Parathyroid adenoma (tissue), 2 donors: ENCODE data around the gene MYOG.

Experiments
- H2AFZ ChIP-seq: fragments of 300-600 bp; sonication (generic); one replicate; pipeline ENCODE4 v1.7.0; 2017; ENCODE audit warnings: antibody characterized with exemption, mild to moderate bottlenecking
- H3K27ac ChIP-seq: fragments of 300-600 bp; sonication (generic); one replicate; pipeline ENCODE4 v1.7.0; 2017
- H3K27me3 ChIP-seq: fragments of 300-600 bp; sonication (generic); one replicate; pipeline ENCODE4 v1.7.0; 2017; ENCODE audit warnings: low read length; ENCODE audit not compliant: control insufficient read depth, insufficient read depth
- H3K36me3 ChIP-seq: fragments of 300-600 bp; sonication (generic); one replicate; pipeline ENCODE4 v1.7.0; 2017; ENCODE audit warnings: low read length; ENCODE audit not compliant: control insufficient read depth, insufficient read depth
- H3K4me1 ChIP-seq: fragments of 300-600 bp; sonication (generic); one replicate; pipeline ENCODE4 v1.7.0; 2017; ENCODE audit warnings: control low read depth
- H3K4me2 ChIP-seq: fragments of 300-600 bp; sonication (generic); one replicate; pipeline ENCODE4 v1.7.0; 2017; ENCODE audit warnings: low read length
- H3K4me3 ChIP-seq: fragments of 300-600 bp; sonication (generic); one replicate; pipeline ENCODE4 v1.7.0; 2017; ENCODE audit warnings: low read depth, low read length
- H3K79me2 ChIP-seq: fragments of 300-600 bp; sonication (generic); one replicate; pipeline ENCODE4 v1.7.0; 2017; ENCODE audit warnings: control low read depth
- H3K9ac ChIP-seq: fragments of 300-600 bp; sonication (generic); one replicate; pipeline ENCODE4 v1.7.0; 2017; ENCODE audit warnings: mild to moderate bottlenecking
- H3K9me3 ChIP-seq: fragments of 300-600 bp; sonication (generic); one replicate; pipeline ENCODE4 v1.7.0; 2017; ENCODE audit warnings: low read length; ENCODE audit not compliant: control insufficient read depth
- TF ChIP-seq, protein P1 (sequence below): fragments of 300-600 bp; sonication (generic); IDR thresholded peaks from one replicate; pipeline ENCODE4 v1.7.0; 2017; ENCODE audit warnings: antibody characterized with exemption, mild to moderate bottlenecking
- donor health status: primary hyperparathyroidism.

MYOG gene

GRCh38 chr1:203049077-203049476 is 36.7 kb downstream of the MYOG start:
- Histone ChIP-seq H3K9ac (no peak overlapping the region), H3K36me3 (no peaks in the 10 kb centered on the region), H3K4me3 (no peak overlapping the region), H3K79me2 (no peaks in the 10 kb centered on the region), H3K4me1 (no peaks in the 10 kb centered on the region), H3K27ac (no peak overlapping the region), H3K9me3 (no peaks in the 10 kb centered on the region), H3K27me3 (no peaks in the 10 kb centered on the region), H3K4me2 (no peak overlapping the region), H2AFZ (no peak overlapping the region)
- TF ChIP-seq, protein P1, sequence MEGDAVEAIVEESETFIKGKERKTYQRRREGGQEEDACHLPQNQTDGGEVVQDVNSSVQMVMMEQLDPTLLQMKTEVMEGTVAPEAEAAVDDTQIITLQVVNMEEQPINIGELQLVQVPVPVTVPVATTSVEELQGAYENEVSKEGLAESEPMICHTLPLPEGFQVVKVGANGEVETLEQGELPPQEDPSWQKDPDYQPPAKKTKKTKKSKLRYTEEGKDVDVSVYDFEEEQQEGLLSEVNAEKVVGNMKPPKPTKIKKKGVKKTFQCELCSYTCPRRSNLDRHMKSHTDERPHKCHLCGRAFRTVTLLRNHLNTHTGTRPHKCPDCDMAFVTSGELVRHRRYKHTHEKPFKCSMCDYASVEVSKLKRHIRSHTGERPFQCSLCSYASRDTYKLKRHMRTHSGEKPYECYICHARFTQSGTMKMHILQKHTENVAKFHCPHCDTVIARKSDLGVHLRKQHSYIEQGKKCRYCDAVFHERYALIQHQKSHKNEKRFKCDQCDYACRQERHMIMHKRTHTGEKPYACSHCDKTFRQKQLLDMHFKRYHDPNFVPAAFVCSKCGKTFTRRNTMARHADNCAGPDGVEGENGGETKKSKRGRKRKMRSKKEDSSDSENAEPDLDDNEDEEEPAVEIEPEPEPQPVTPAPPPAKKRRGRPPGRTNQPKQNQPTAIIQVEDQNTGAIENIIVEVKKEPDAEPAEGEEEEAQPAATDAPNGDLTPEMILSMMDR: no peak

DNA sequence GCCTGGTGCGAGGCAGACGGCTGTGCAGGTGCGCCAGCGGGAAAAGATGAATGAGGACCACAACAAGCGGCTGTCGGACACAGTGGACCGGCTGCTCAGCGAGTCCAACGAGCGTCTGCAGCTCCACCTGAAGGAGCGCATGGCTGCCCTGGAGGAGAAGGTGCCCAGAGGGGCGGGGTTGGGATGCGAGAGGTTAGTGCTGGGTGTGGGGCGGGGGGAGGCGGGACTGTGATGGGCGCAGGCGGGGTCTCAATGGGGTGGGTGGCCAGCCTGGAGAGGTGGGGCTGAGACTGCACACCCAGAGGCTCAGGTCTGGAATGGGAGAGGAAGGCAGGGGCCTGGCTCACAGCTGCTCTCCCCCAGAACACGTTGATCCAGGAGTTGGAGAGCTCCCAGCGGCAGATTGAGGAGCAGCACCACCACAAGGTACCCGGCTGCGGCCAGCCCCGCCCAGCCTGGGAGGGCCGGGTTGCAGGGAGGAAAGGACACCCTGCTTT is 37.2 kb downstream of the MYOG start:
- Histone ChIP-seq H3K9ac (no peak overlapping the region), H3K36me3 (no peaks in the 10 kb centered on the region), H3K4me2 (no peak overlapping the region), H3K79me2 (no peaks in the 10 kb centered on the region), H3K4me1 (no peaks in the 10 kb centered on the region), H3K27me3 (no peaks in the 10 kb centered on the region), H3K27ac (no peak overlapping the region), H3K4me3 (no peak overlapping the region), H2AFZ (no peak overlapping the region), H3K9me3 (no peaks in the 10 kb centered on the region)
- TF ChIP-seq, protein P1: no peak

GRCh38 chr1:203048086-203048485 is 37.7 kb downstream of the MYOG start:
- H3K4me3 ChIP-seq: no peak overlapping the region
- no peaks in the 10 kb centered on the region for H3K4me1 ChIP-seq
- TF ChIP-seq, protein P1: no peak
- H2AFZ ChIP-seq: no peak overlapping the region
- no peak overlapping the region for H3K9ac ChIP-seq
- H3K27ac ChIP-seq: no peak overlapping the region
- H3K4me2 ChIP-seq: no peak overlapping the region
- H3K36me3 ChIP-seq: no peaks in the 10 kb centered on the region
- no peaks in the 10 kb centered on the region for H3K79me2 ChIP-seq
- H3K27me3 ChIP-seq: no peaks in the 10 kb centered on the region
- no peaks in the 10 kb centered on the region for H3K9me3 ChIP-seq

- no peaks in the 10 kb centered on the region for H3K79me2 ChIP-seq
- H3K9ac ChIP-seq: no peak overlapping the region
- no peak overlapping the region for H3K4me2 ChIP-seq
- H3K4me3 ChIP-seq: no peak overlapping the region
- no peaks in the 10 kb centered on the region for H3K36me3 ChIP-seq
- no peaks in the 10 kb centered on the region for H3K9me3 ChIP-seq
- H3K4me1 ChIP-seq: no peaks in the 10 kb centered on the region
- H2AFZ ChIP-seq: no peak overlapping the region
- no peak overlapping the region for H3K27ac ChIP-seq
- H3K27me3 ChIP-seq: no peaks in the 10 kb centered on the region
- TF ChIP-seq, protein P1: no peak
Measured at GRCh38 chr1:203046984-203047630, 38.7 kb downstream of the MYOG start.
